ENCODE results near the gene PALM3.
A peak's percentile ranks its signal among the peaks of the same experiment; 100 is the strongest.
"Not testable (repeated sequence)": the region's sequence is repeated elsewhere in the genome, so short reads cannot be mapped to it uniquely, and the experiment has no call there.

Gene PALM3

DNA sequence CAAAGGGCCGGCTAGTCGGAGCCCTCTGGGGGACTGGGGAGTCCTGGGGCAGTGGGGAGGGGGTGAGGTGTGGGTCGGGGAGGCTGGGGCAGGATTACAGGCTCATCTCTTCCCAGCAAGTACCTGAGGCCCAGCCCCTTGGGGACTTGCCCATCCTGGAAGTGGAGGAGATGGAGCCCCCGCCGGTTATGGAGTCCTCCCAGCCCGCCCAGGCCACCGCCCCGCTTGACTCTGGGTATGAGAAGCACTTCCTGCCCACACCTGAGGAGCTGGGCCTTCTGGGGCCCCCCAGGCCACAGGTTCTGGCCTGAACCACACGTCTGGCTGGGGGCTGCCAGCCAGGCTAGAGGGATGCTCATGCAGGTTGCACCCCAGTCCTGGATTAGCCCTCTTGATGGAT is 9.9 kb downstream of the PALM3 start:
- TF ChIP-seq ZFX (IDR thresholded peaks at IDR 0.05) = no peak

DNA sequence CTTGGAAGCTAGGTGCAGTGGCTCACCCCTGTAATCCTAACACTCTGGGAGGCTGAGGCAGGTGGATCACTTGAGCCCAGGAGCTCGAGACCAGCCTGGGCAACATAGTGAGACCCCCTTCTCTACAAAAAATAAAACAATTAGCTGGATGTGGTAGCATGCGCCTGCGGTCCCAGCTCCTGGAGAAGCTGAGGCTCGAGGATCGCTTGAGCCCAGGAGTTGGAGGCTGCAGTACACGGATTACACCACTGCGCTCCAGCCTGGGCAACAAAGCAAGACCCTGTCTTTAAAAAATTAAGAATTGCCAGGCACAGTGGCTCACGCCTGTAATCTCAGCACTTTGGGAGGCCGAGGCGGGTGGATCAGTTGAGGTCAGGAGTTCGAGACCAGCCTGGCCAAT is 10.9 kb downstream of the PALM3 start:
- H3K27ac ChIP-seq = not testable (repeated sequence)

More for the DNA sequence above, 9.9 kb downstream of the PALM3 start:
- no peak overlapping the region for H3K27ac ChIP-seq

DNA sequence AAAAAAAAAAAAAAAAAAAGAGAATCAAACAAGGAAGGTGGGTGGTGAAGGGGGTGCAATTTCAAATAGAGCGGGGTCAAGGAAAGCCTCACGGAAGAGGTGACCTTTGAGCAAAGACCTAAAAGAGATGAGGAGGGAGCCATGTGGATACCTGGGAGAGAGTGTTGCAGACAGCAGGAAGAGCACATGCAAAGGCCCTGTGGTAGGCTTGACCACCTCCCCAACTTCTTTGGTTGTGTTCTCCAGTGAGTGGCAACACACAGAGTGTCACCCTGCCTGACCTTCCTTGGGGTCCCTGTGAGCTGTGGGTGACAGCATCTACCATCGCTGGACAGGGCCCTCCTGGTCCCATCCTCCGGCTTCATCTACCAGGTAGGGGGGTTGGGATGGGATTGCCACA is 11.4 kb downstream of the PALM3 start:
- no peak overlapping the region for H3K27ac ChIP-seq
- no peak for TF ChIP-seq ZFX (IDR thresholded peaks at IDR 0.05)
- TF ChIP-seq, protein P1, sequence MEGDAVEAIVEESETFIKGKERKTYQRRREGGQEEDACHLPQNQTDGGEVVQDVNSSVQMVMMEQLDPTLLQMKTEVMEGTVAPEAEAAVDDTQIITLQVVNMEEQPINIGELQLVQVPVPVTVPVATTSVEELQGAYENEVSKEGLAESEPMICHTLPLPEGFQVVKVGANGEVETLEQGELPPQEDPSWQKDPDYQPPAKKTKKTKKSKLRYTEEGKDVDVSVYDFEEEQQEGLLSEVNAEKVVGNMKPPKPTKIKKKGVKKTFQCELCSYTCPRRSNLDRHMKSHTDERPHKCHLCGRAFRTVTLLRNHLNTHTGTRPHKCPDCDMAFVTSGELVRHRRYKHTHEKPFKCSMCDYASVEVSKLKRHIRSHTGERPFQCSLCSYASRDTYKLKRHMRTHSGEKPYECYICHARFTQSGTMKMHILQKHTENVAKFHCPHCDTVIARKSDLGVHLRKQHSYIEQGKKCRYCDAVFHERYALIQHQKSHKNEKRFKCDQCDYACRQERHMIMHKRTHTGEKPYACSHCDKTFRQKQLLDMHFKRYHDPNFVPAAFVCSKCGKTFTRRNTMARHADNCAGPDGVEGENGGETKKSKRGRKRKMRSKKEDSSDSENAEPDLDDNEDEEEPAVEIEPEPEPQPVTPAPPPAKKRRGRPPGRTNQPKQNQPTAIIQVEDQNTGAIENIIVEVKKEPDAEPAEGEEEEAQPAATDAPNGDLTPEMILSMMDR (conservative IDR thresholded peaks at IDR 0.05) = no peak

DNA sequence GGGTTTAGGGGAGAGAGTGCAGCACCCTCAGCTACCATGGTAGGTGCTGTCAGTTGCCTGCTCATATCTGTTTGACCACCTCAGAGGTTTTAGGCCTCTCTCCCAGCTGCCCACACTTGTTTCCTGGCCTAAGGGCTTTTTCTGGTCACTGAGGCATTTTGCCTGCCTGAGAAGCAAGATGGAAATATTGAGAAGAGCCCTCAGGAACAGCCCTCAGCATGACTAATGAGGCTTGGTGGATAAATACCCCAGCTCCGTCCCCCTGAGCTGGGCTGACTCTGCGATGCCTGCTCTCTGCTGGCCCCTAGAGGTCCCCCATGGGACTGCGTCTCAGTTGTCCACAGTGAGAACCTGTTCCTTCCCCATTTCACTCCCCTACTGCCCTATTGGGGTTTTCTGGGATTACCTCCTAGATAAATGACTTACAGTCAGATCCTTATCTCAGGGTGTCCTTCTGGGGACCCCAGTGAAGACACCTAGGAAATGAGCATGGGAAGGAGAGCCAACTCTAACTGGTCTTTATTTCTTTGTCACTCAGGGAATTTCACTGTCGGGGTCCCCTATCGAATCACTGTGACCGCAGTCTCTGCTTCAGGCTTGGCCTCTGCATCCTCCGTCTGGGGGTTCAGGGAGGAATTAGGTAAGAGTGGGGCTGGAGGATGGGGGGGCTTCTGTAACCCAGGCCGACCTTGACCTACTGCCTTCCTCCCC is 13.3 kb downstream of the PALM3 start:
- TF ChIP-seq, protein P1 (conservative IDR thresholded peaks at IDR 0.05) = peak; percentile 96
- TF ChIP-seq ZFX (IDR thresholded peaks at IDR 0.05) = no peak
- H3K27ac ChIP-seq = no peak overlapping the region

DNA sequence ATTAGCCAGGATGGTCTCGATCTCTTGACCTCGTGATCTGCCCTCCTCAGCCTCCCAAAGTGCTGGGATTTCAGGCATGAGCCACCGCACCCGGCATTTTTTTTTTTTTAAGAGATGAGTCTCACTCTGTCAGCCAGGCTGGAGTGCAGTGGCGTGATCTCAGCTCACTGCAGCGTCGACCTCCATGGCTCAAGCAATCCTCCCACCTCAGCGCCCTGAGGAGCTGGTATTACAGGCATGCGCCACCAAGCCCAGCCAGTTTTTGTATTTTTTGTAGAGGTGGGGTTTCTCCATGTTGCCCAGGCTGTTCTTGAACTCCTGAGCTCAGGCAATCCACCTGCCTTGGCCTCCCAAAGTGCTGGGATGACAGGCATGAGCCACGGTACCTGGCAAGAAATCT is 14.0 kb downstream of the PALM3 start:
- H3K27ac ChIP-seq = not testable (repeated sequence)

DNA sequence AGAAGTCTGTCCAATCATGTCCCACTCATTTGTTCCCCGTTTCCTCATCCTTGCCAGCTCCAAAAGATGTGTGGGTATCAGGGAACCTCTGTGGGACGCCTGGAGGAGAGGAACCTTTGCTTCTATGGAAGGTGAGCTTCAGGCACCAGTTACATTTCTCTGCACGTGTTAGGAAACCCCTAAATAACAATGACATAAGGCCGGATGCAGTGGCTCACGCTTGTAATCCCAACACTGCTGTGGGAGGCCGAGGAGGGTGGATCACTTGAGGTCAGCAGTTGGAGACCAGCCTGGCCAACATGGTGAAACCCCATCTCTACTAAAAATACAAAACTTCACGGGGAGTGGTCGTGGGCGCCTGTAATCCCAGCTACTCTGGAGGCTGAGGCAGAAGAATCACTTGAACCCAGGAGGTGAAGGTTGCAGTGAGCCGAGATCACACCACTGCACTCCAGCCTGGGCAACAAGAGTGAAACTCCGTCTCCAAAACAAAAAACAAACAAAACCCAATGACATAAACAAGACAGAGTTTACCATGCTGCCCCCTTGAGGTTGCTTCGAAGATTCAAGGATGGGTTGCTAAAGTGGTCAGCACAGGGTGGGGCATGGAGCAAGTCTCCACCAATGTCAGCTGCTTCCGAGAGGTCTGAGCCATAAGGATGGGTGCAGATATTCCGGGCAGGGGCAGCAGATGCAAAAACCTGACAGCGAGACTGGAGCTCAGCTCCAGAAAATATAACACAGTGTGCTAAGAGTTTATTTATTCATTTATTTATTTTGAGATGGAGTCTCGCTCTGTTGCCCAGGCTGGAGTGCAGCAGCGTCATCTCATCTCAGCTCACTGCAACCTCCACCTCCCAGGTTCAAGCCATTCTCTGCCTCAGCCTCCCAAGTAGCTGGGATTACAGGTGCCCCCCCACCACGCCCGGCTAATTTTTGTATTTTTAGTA is 18.9 kb downstream of the PALM3 start:
- TF ChIP-seq, protein P1 (conservative IDR thresholded peaks at IDR 0.05) = peak; percentile 71
- H3K27ac ChIP-seq = not testable (repeated sequence)

DNA sequence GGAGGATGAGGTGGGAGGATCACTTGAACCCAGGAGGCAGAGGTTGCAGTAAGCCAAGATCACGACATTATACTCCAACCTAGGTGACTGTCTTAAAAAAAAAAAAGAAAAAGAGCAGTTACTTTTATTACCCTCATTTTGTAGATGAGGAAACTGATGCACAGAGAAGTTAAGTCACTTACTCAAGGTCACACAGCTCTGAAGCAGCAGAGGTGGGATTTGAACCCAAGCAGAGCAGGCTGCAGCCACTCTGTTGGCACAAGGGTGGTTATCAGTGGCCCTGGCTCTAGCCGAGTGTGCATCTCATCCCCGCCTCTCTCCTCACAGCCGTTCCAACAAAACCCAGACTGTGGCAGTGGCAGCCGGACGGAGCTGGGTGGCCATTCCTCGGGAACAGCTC is 22.7 kb downstream of the PALM3 start:
- TF ChIP-seq ZFX (IDR thresholded peaks at IDR 0.05) = no peak
- TF ChIP-seq, protein P1 (conservative IDR thresholded peaks at IDR 0.05) = no peak
- no peak overlapping the region for H3K27ac ChIP-seq

DNA sequence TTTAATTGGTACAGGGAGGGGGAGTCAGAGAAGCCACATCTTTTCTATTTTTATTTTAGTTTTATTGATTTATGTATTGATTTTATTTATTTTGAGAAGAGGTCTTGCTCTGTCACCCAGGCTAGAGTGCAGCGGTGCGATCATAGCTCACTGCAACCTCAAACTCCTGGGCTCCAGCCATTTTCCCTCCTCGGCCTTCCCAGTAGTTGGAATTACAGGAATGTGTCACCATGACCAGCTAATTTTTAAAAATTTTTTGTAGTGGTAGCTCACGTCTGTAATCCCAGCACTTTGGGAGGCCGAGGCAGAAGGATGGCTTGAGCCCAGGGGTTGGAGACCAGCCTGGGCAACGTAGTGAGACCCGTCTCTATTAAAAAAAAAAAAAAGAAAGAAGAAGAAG is 26.2 kb downstream of the PALM3 start:
- no peak overlapping the region for H3K27ac ChIP-seq

DNA sequence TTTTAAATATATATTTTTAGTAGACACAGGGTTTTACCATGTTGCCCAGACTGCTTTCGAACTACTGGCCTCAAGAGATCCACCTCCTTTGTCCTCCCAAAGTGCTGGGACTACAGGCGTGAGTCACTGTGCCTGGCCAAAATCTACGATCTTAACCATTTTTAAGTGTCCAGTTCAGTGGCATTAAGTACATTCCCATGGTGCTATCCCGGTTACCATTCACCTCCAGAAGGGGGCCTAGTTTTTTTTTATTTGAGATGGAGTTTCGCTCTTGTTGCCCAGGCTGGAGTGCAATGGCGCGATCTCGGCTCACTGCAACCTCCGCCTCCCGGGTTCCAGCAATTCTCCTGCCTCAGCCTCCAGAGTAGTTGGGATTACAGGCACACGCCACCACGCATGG is 26.7 kb downstream of the PALM3 start:
- H3K27ac ChIP-seq = not testable (repeated sequence)

More for the DNA sequence above, 26.2 kb downstream of the PALM3 start:
- no peak for TF ChIP-seq ZFX (IDR thresholded peaks at IDR 0.05)
- TF ChIP-seq, protein P1 (conservative IDR thresholded peaks at IDR 0.05) = no peak

Measured in C4-2B (cell line).